Measurements from ENCODE around the gene CYP4F11. TPM values are rescaled to one million over a fixed set of nuclear protein-coding genes. Genes with fewer than 3 reads are reported as not detected.

CYP4F11 gene
- total RNA-seq, 2 donors from 2014 or later, result 12.7 to 20.8 TPM

DNA sequence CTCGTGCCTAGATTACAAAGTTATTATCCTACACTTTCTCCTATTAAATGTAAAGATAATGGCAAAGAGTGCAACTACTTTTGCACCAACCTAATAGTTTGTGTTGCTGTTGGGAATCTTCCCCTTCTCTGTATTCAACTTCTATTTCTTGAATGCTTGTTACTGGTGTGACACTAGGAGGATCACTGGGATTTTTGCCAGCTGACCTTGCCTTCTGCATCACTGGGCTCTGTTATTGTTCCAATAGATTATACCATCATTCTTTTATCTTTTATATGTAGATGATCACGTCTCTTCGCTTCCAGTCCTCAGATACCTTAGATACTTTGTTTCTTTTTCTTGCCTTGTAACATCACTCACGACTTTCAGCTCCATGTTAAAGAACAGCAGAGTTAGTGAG lies 11.0 kb upstream of the CYP4F11 start:
- Histone ChIP-seq H3K27ac (no peak overlapping the region), H3K36me3 (no peaks in the 10 kb centered on the region), H3K27me3 (replicated peaks; ENCODE audit: insufficient read depth) (no peaks in the 10 kb centered on the region), H3K9me3 (no peaks in the 10 kb centered on the region), H3K4me1 (replicated peaks) (no peaks in the 10 kb centered on the region), H3K4me3 (no peak overlapping the region)
- intact Hi-C loops (cut with DNase I), result no loop called here
- no peak for TF ChIP-seq CTCF (IDR thresholded peaks at IDR 0.05)
- no peak for TF ChIP-seq POLR2AphosphoS5 (IDR thresholded peaks at IDR 0.05)
- TF ChIP-seq POLR2A (IDR thresholded peaks at IDR 0.05), result no peak
- DNase-seq (ENCODE audit: low spot score), result no peak
- 53% methylated on average over 4 of the region's 4 CpGs for WGBS

- Histone ChIP-seq H3K27ac (no peak overlapping the region), H3K9me3 (no peaks in the 10 kb centered on the region), H3K4me3 (no peak overlapping the region), H3K36me3 (no peaks in the 10 kb centered on the region), H3K27me3 (replicated peaks; ENCODE audit: insufficient read depth) (no peaks in the 10 kb centered on the region), H3K4me1 (replicated peaks) (no peaks in the 10 kb centered on the region)
- WGBS, result 69% methylated on average over 4 of the region's 4 CpGs
- DNase-seq (ENCODE audit: low spot score), result no peak
- intact Hi-C loops (cut with DNase I), result no loop called here
- TF ChIP-seq POLR2AphosphoS5 (IDR thresholded peaks at IDR 0.05), result no peak
- no peak for TF ChIP-seq CTCF (IDR thresholded peaks at IDR 0.05)
- TF ChIP-seq POLR2A (IDR thresholded peaks at IDR 0.05), result no peak
Observed at GRCh38 chr19:15944401-15944800, 10.1 kb upstream of the CYP4F11 start.

- H3K27me3 ChIP-seq (replicated peaks; ENCODE audit: insufficient read depth), result no peaks in the 10 kb centered on the region
- no peaks in the 10 kb centered on the region for H3K9me3 ChIP-seq
- no peak overlapping the region for H3K27ac ChIP-seq
- 43% methylated on average over 2 of the region's 2 CpGs for WGBS
- DNase-seq (ENCODE audit: low spot score), result no peak
- H3K4me1 ChIP-seq (replicated peaks), result no peaks in the 10 kb centered on the region
- no peak overlapping the region for H3K4me3 ChIP-seq
- no peaks in the 10 kb centered on the region for H3K36me3 ChIP-seq
- TF ChIP-seq POLR2AphosphoS5 (IDR thresholded peaks at IDR 0.05) (no peak), POLR2A (IDR thresholded peaks at IDR 0.05) (no peak), CTCF (IDR thresholded peaks at IDR 0.05) (no peak)
- intact Hi-C loops (cut with DNase I), result no loop called here
Observed at GRCh38 chr19:15937771-15938170, 3.4 kb upstream of the CYP4F11 start.

- H3K9me3 ChIP-seq, result no peaks in the 10 kb centered on the region
- H3K36me3 ChIP-seq, result no peaks in the 10 kb centered on the region
- H3K27ac ChIP-seq, result no peak overlapping the region
- H3K27me3 ChIP-seq (replicated peaks; ENCODE audit: insufficient read depth), result no peaks in the 10 kb centered on the region
- no peaks in the 10 kb centered on the region for H3K4me1 ChIP-seq (replicated peaks)
- DNase-seq (ENCODE audit: low spot score), result no peak
- WGBS, result 84% methylated on average over 2 of the region's 2 CpGs
- no peak overlapping the region for H3K4me3 ChIP-seq
- intact Hi-C loops (cut with DNase I), result no loop called here
- TF ChIP-seq POLR2A (IDR thresholded peaks at IDR 0.05), result no peak
- no peak for TF ChIP-seq POLR2AphosphoS5 (IDR thresholded peaks at IDR 0.05)
- TF ChIP-seq CTCF (IDR thresholded peaks at IDR 0.05), result no peak
Observed at GRCh38 chr19:15936950-15937349, 2.6 kb upstream of the CYP4F11 start.

- 84% methylated on average over 3 of the region's 3 CpGs for WGBS
- no peak overlapping the region for H3K4me3 ChIP-seq
- TF ChIP-seq CTCF (IDR thresholded peaks at IDR 0.05) (no peak), POLR2A (IDR thresholded peaks at IDR 0.05) (no peak), POLR2AphosphoS5 (IDR thresholded peaks at IDR 0.05) (no peak)
- DNase-seq (ENCODE audit: low spot score), result no peak
- intact Hi-C loops (cut with DNase I), result no loop called here
- H3K9me3 ChIP-seq, result no peaks in the 10 kb centered on the region
- H3K27me3 ChIP-seq (replicated peaks; ENCODE audit: insufficient read depth), result no peaks in the 10 kb centered on the region
- H3K4me1 ChIP-seq (replicated peaks), result no peaks in the 10 kb centered on the region
- H3K27ac ChIP-seq, result no peak overlapping the region
- no peaks in the 10 kb centered on the region for H3K36me3 ChIP-seq
Observed at GRCh38 chr19:15936173-15936572, 1.8 kb upstream of the CYP4F11 start.

All from prostate gland (tissue), 2 donors.